Esophagus squamous epithelium (tissue), 5 donors: Measurements from ENCODE around the gene MDFI. TPM values are rescaled to one million over a fixed set of nuclear protein-coding genes. Genes with fewer than 3 reads are reported as not detected.

Source experiments
- DNase-seq: peaks from one replicate; lab custom pipeline; 2025; lab: John Stamatoyannopoulos, UW
- H3K27ac ChIP-seq, 4 donors: fragments of 200-600 bp; sonication (generic); one replicate each; pipeline ENCODE4 v1.5.1; 2016 to 2019; ENCODE audit warnings: mild to moderate bottlenecking in 1 of 4
- H3K27me3 ChIP-seq, 4 donors: fragments of 200-600 bp; sonication (generic); 1 replicate in 3 of 4; 2 replicates in 1 of 4; pipeline versions ENCODE4 v1.5.1 to v1.6.0; 2017 to 2021; ENCODE audit warnings: antibody characterized with exemption in 1 of 4
- H3K36me3 ChIP-seq, 3 donors: fragments of 200-600 bp; sonication (generic); one replicate each; pipeline ENCODE4 v1.5.1; 2016 to 2019
- H3K4me1 ChIP-seq, 3 donors: fragments of 200-600 bp; sonication (generic); one replicate each; pipeline ENCODE4 v1.5.1; 2017 to 2019
- H3K4me3 ChIP-seq, 4 donors: fragments of 200-600 bp; sonication (generic); 1 replicate in 3 of 4; 2 replicates in 1 of 4; pipeline ENCODE4 v1.5.1; 2016 to 2019; ENCODE audit warnings: mild to moderate bottlenecking in 2 of 4, moderate library complexity in 1 of 4
- H3K9me3 ChIP-seq, 3 donors: fragments of 200-600 bp; sonication (generic); one replicate each; pipeline ENCODE4 v1.5.1; 2016 to 2019
- CTCF ChIP-seq, 6 experiments: fragments of 450-650 bp in 4 of 6; fragments of 200-600 bp in 2 of 6; sonication (generic) in 2 of 6; IDR thresholded peaks; one replicate each; pipeline ENCODE4 v1.5.1; 2016 to 2019; ENCODE audit warnings: antibody characterized with exemption in 6 of 6, mild to moderate bottlenecking in 4 of 6, moderate library complexity in 4 of 6
- POLR2A ChIP-seq, 4 donors: fragments of 450-650 bp; IDR thresholded peaks; one replicate each; pipeline ENCODE4 v1.6.1; 2017; ENCODE audit warnings: antibody characterized with exemption in 4 of 4, mild to moderate bottlenecking in 4 of 4, moderate library complexity in 3 of 4
- whole genome bisulfite sequencing, 2 donors: methylation state at CpG; one replicate each; pipeline ENCODE4 v1.1.5; 2018; 5-methylcytosine and 5-hydroxymethylcytosine counted together
- intact Hi-C: fragments of 100-400 bp; cut with DNase I; formaldehyde crosslinking; loops from one replicate; pipeline ENCODE4 v1.15.0; 2022
- total RNA-seq, 4 donors: library from RNA; depleted of rRNA; stranded (reverse); fragments of >200 nt; gene quantifications; one replicate each; pipeline ENCODE4 v1.1.0, GENCODE V29; 2016
- donor health status: DM: yes; HTN: yes; CAD: no.

MDFI gene
- total RNA-seq, 4 donors from 2014 or later = 50.5 to 105 (median 81.8) TPM

GRCh38 chr6:41599015-41599851 is 39.0 kb upstream of the MDFI start:
- Histone ChIP-seq H3K4me3 (no peak overlapping the region), H3K36me3 (peaks cover 7 to 55% (median 8%) of the 10 kb centered on the region in 3 donors), H3K27me3 (no peaks in the 10 kb centered on the region), H3K4me1 (peaks cover 5 to 10% (median 8%) of the 10 kb centered on the region in 3 donors), H3K9me3 (no peaks in the 10 kb centered on the region), H3K27ac (no peak overlapping the region)
- intact Hi-C loops = no loop called here
- no peak for DNase-seq
- TF ChIP-seq CTCF (IDR thresholded peaks at IDR 0.05) (no peak), POLR2A (IDR thresholded peaks at IDR 0.05) (no peak)
- 8 to 72% methylated on average over 4 to 8 of the region's 21 CpGs for WGBS, 2 donors

- Histone ChIP-seq H3K36me3 (peaks cover 7 to 48% (median 8%) of the 10 kb centered on the region in 3 donors), H3K4me1 (peaks cover 5 to 10% (median 8%) of the 10 kb centered on the region in 3 donors), H3K9me3 (no peaks in the 10 kb centered on the region), H3K27me3 (no peaks in the 10 kb centered on the region), H3K4me3 (no peak overlapping the region), H3K27ac (no peak overlapping the region)
- WGBS, 2 donors = 66 to 83% methylated on average over 4 to 7 of the region's 14 CpGs
- intact Hi-C loops = loop anchor here (5.0 to 10.0 kb wide), 2 partner anchors 82 to 175 kb away; partner anchors contain the start of gene FRS3
- no peak for DNase-seq
- TF ChIP-seq CTCF (IDR thresholded peaks at IDR 0.05) (no peak), POLR2A (IDR thresholded peaks at IDR 0.05) (no peak)
Measured at GRCh38 chr6:41599852-41600445, 38.3 kb upstream of the MDFI start.

GRCh38 chr6:41600499-41601247 is 37.6 kb upstream of the MDFI start:
- intact Hi-C loops = loop anchor here (5.0 to 10.0 kb wide), 2 partner anchors 82 to 174 kb away; partner anchors contain the start of gene FRS3
- no peaks in the 10 kb centered on the region for H3K9me3 ChIP-seq
- TF ChIP-seq CTCF (IDR thresholded peaks at IDR 0.05) (no peak), POLR2A (IDR thresholded peaks at IDR 0.05) (no peak)
- H3K36me3 ChIP-seq = peaks cover 7 to 41% (median 8%) of the 10 kb centered on the region in 3 donors
- 74 to 89% methylated on average over 7 to 9 of the region's 22 CpGs for WGBS, 2 donors
- H3K4me3 ChIP-seq = no peak overlapping the region
- DNase-seq = no peak
- no peak overlapping the region for H3K27ac ChIP-seq
- peaks cover 5 to 10% (median 8%) of the 10 kb centered on the region in 3 donors for H3K4me1 ChIP-seq
- H3K27me3 ChIP-seq = no peaks in the 10 kb centered on the region

- no peaks in the 10 kb centered on the region for H3K9me3 ChIP-seq
- no peak overlapping the region for H3K27ac ChIP-seq
- no peaks in the 10 kb centered on the region for H3K27me3 ChIP-seq
- TF ChIP-seq CTCF (IDR thresholded peaks at IDR 0.05) (no peak), POLR2A (IDR thresholded peaks at IDR 0.05) (no peak)
- WGBS, 2 donors = 88 to 93% methylated on average over 5 to 6 of the region's 6 CpGs
- H3K36me3 ChIP-seq = peaks cover 6 to 35% (median 8%) of the 10 kb centered on the region in 3 donors
- H3K4me1 ChIP-seq = peaks cover 5 to 10% (median 8%) of the 10 kb centered on the region in 3 donors
- intact Hi-C loops = loop anchor here (5.0 to 10.0 kb wide), 2 partner anchors 81 to 174 kb away; partner anchors contain the start of gene FRS3
- DNase-seq = no peak
- no peak overlapping the region for H3K4me3 ChIP-seq
Measured at GRCh38 chr6:41601248-41601549, 37.1 kb upstream of the MDFI start.
